ENCODE measurements around the gene UBE2Q2. TPM values are rescaled to one million over a fixed set of nuclear protein-coding genes. Genes with fewer than 3 reads are reported as not detected.
"Not testable (repeated sequence)": the region's sequence is repeated elsewhere in the genome, so short reads cannot be mapped to it uniquely, and the experiment has no call there.

Gene UBE2Q2
- total RNA-seq, 4 donors from 2014 or later = 17.2 to 18.3 (median 17.6) TPM

DNA sequence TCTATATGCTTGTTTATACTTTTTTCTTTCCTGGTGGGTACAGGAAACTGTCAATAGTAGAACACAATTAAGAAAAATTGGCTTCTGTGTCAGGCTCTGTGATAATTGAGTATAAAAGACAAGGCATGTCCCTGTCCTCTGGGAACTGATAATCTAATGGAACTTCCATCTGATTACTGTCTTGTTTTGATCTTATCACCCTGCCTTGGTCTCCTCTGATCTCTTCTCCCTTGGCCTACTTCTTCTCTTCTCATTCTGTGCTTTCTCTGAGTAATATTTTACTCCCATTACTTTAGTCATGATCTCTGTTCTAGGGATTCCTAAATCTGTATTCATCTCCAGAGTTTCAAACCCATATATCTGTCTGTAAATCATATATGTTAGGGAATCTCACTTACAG, 14.6 kb downstream of the UBE2Q2 start:
- H3K4me3 ChIP-seq (ENCODE audit: low read depth, poor library complexity, severe bottlenecking) = no peak overlapping the region
- intact Hi-C loops (cut with DNase I; ENCODE audit: low total_unique reads) = no loop called here
- no peak for DNase-seq (ENCODE audit: low spot score in 2 of 2)
- TF ChIP-seq, protein P1, sequence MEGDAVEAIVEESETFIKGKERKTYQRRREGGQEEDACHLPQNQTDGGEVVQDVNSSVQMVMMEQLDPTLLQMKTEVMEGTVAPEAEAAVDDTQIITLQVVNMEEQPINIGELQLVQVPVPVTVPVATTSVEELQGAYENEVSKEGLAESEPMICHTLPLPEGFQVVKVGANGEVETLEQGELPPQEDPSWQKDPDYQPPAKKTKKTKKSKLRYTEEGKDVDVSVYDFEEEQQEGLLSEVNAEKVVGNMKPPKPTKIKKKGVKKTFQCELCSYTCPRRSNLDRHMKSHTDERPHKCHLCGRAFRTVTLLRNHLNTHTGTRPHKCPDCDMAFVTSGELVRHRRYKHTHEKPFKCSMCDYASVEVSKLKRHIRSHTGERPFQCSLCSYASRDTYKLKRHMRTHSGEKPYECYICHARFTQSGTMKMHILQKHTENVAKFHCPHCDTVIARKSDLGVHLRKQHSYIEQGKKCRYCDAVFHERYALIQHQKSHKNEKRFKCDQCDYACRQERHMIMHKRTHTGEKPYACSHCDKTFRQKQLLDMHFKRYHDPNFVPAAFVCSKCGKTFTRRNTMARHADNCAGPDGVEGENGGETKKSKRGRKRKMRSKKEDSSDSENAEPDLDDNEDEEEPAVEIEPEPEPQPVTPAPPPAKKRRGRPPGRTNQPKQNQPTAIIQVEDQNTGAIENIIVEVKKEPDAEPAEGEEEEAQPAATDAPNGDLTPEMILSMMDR (IDR thresholded peaks at IDR 0.05) = no peak
- TF ChIP-seq POLR2A (IDR thresholded peaks at IDR 0.05) = no peak

DNA sequence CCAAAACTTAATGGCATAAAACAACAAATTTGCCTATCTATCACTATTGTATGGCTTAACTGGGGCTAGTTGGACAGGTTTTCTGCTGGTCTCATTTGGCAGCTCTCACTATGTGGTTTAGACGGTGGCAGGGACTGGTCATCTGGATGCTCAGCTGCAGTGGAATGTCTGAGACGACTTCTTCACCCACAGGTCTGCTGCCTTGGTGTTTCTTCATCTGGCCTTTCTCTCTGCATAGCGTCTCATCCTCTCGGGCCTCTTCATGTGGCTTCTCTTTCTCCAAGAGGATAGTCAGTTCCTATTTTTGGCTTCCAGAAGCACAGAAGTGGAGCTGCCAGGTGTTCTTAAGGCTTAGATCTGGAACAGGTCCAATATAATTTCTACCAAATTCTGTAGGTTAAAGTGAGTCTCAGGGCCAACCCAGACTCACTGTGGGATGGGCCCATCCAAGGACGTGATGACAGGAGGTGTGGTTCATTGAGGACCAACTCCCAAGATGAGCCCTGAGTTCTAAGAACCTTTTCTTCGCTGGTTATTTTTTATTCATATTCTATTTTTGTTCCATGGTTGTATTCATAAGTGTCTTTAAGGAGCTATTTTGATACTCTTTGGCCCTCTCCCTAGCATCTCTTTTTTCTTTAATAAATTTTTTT, 18.6 kb downstream of the UBE2Q2 start:
- intact Hi-C loops (cut with DNase I; ENCODE audit: low total_unique reads) = no loop called here
- no peak for TF ChIP-seq POLR2A (IDR thresholded peaks at IDR 0.05)
- TF ChIP-seq, protein P1 (IDR thresholded peaks at IDR 0.05) = no peak
- no peak for DNase-seq (ENCODE audit: low spot score in 2 of 2)
- H3K4me3 ChIP-seq (ENCODE audit: low read depth, poor library complexity, severe bottlenecking) = no peak overlapping the region
- 81 to 82% methylated on average over 6 of the region's 6 CpGs for WGBS, 2 donors

DNA sequence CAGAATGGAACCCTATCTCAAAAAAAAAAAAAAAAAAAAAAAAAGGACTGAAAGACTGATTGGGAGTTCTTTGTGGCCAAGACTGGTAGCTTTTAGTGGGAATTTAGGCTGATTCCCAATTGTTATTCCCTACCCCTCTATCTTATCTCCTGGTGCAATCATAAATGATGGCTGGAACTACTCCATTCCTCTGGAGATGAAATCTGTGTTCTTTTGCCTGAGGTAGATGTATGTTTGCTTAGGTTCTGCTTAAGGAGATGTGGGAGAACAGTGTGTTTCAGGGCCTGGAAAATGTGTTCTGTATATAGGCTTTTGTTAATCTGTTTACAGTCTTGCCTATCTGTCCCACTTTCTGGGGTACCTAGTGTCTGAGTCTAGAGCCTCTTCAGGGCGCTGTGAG, 19.5 kb downstream of the UBE2Q2 start:
- DNase-seq (ENCODE audit: low spot score in 2 of 2) = no peak
- TF ChIP-seq POLR2A (IDR thresholded peaks at IDR 0.05) = no peak
- TF ChIP-seq, protein P1 (IDR thresholded peaks at IDR 0.05) = no peak
- 95 to 97% methylated on average over 1 of the region's 1 CpG for WGBS, 2 donors
- intact Hi-C loops (cut with DNase I; ENCODE audit: low total_unique reads) = no loop called here
- no peak overlapping the region for H3K4me3 ChIP-seq (ENCODE audit: low read depth, poor library complexity, severe bottlenecking)

DNA sequence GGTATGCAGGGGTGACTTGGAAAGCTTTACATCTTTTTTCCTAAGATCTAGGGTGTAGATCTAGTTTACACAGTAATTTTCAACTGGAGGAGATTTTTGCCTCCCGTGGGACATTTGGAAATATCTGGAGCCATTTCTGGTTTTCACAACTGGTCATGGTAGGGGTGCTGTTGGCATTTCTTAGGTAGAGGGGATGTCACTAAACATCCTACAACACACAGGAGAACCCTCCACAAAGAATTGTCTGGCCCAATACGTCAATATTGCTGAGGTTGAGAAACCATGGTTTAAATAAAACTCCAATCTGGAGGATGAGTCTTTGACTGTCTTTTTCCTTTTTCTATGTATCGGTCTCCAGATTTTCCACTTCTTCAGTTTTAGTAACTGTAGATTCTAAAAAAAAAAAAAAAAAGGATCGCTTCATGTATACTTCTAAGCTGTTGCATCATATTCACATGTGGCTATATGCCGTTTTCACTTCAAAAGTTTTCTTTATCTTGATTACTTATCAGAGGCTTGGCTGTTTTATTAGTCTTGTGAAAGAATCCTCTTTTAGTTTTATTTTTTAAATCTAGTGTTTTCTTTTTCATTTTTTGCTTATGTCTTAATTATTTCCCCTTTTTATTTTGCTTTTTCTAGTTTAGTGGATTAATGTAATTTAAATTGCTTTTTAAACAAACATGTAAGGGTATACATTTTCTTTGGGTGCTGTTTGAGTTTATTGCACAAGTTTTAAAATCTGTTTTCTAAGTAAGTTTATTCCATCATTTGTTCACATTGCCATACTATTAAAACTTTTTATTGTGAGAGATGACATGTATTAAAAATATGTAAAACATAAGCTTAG, 21.2 kb downstream of the UBE2Q2 start:
- intact Hi-C loops (cut with DNase I; ENCODE audit: low total_unique reads) = no loop called here
- 79 to 80% methylated on average over 5 of the region's 5 CpGs for WGBS, 2 donors
- no peak overlapping the region for H3K4me3 ChIP-seq (ENCODE audit: low read depth, poor library complexity, severe bottlenecking)
- TF ChIP-seq POLR2A (IDR thresholded peaks at IDR 0.05) = no peak
- TF ChIP-seq, protein P1 (IDR thresholded peaks at IDR 0.05) = no peak
- DNase-seq (ENCODE audit: low spot score in 2 of 2) = no peak

DNA sequence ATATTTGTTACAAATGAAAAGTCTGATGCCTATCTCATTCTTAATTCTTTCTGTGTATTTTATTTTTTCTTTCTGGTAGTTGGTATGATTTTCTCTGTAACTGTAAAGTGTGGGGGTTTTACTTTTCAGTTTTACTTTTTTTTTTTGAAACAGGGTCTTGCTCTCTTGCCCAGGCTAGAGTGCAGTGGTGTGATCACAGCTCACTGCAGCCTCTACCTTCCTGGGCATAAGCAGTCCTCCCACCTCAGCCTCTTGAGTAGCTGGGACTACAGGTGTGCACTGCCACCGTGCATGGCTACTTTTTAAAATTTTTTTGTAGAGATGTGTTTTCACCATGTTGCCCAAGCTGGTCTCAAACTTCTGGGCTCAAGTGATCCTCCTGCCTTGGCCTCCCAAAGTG, 22.8 kb downstream of the UBE2Q2 start:
- DNase-seq (ENCODE audit: low spot score in 2 of 2); H3K4me3 ChIP-seq (ENCODE audit: low read depth, poor library complexity, severe bottlenecking); intact Hi-C loops (cut with DNase I; ENCODE audit: low total_unique reads): not testable (repeated sequence)
- WGBS, 2 donors = 91 to 100% methylated on average over 1 of the region's 1 CpG

DNA sequence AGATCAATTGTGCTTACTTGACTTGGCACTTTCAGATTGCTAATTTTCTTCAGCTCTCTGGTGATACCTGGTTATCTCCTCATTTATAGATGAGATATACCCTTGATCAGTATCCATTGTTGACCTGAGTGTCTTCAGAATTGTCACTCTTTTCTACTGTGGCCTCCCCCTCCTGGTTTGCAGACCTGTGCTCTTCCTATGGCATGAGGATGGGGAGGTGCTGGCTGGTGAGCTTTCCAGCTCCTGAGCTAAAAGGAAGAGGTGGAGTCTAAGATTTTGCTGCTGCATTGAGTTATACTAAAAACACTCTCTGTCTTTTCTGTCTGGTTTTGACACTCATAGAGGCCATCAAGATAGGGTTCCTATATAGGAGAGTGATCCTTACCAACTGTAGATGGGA, 23.7 kb downstream of the UBE2Q2 start:
- DNase-seq (ENCODE audit: low spot score in 2 of 2) = no peak
- TF ChIP-seq, protein P1 (IDR thresholded peaks at IDR 0.05) = no peak
- TF ChIP-seq POLR2A (IDR thresholded peaks at IDR 0.05) = no peak
- H3K4me3 ChIP-seq (ENCODE audit: low read depth, poor library complexity, severe bottlenecking) = no peak overlapping the region
- intact Hi-C loops (cut with DNase I; ENCODE audit: low total_unique reads) = no loop called here
